Osteocyte (in vitro differentiated cells): ENCODE results near the gene PLA2G1B. TPM values are rescaled to one million over a fixed set of nuclear protein-coding genes. Genes with fewer than 3 reads are reported as not detected.

Source experiments
- DNase-seq: peaks from one replicate; pipeline ENCODE4 v3.0.0; 2021; ENCODE audit warnings: mixed read lengths; ENCODE audit not compliant: unreplicated experiment; ENCODE audit errors: extremely low spot score
- H3K27ac Mint-ChIP-seq: one replicate; pipeline ENCODE4 v1.8.0; 2021; ENCODE audit warnings: mild to moderate bottlenecking, mixed read lengths; ENCODE audit not compliant: unreplicated experiment
- H3K27me3 Mint-ChIP-seq: one replicate; pipeline ENCODE4 v1.8.0; 2021; ENCODE audit warnings: mixed read lengths; ENCODE audit not compliant: unreplicated experiment
- H3K36me3 Mint-ChIP-seq: one replicate; pipeline ENCODE4 v1.8.0; 2021; ENCODE audit warnings: mixed read lengths; ENCODE audit not compliant: unreplicated experiment
- H3K4me1 Mint-ChIP-seq: one replicate; pipeline ENCODE4 v1.8.0; 2021; ENCODE audit warnings: mixed read lengths; ENCODE audit not compliant: unreplicated experiment
- H3K4me3 Mint-ChIP-seq: one replicate; pipeline ENCODE4 v1.8.0; 2021; ENCODE audit warnings: mild to moderate bottlenecking, moderate library complexity, mixed read lengths; ENCODE audit not compliant: unreplicated experiment
- H3K9me3 Mint-ChIP-seq: one replicate; pipeline ENCODE4 v1.8.0; 2021; ENCODE audit warnings: mixed read lengths; ENCODE audit not compliant: unreplicated experiment
- CTCF ChIP-seq: fragments of 200-600 bp; sonication (generic); IDR thresholded peaks from 2 replicates; pipeline ENCODE4 v1.5.0; 2021; ENCODE audit warnings: antibody characterized with exemption, mild to moderate bottlenecking, moderate library complexity
- total RNA-seq: library from RNA; stranded (reverse); gene quantifications from 2 replicates; pipeline ENCODE4 v1.2.1, GENCODE V29; 2021

Gene PLA2G1B
- total RNA-seq, 1 donor from 2014 or later = 0.67 TPM

GRCh38 chr12:120353136-120353535 lies 25.6 kb upstream of the PLA2G1B start:
- Mint-ChIP-seq H3K36me3 (no peaks in the 10 kb centered on the region), H3K4me3 (no peak overlapping the region), H3K27me3 (no peaks in the 10 kb centered on the region), H3K4me1 (peaks cover 8% of the 10 kb centered on the region), H3K9me3 (no peaks in the 10 kb centered on the region), H3K27ac (no peak overlapping the region)
- TF ChIP-seq CTCF = no peak
- no peak for DNase-seq

GRCh38 chr12:120352117-120352516 lies 24.5 kb upstream of the PLA2G1B start:
- no peak for DNase-seq
- TF ChIP-seq CTCF = no peak
- Mint-ChIP-seq H3K27me3 (no peaks in the 10 kb centered on the region), H3K9me3 (no peaks in the 10 kb centered on the region), H3K4me3 (no peak overlapping the region), H3K27ac (no peak overlapping the region), H3K36me3 (no peaks in the 10 kb centered on the region), H3K4me1 (peaks cover 8% of the 10 kb centered on the region)

GRCh38 chr12:120350576-120351350 lies 23.2 kb upstream of the PLA2G1B start:
- DNase-seq = no peak
- no peaks in the 10 kb centered on the region for H3K4me1 Mint-ChIP-seq
- TF ChIP-seq CTCF = no peak
- no peaks in the 10 kb centered on the region for H3K27me3 Mint-ChIP-seq
- no peak overlapping the region for H3K27ac Mint-ChIP-seq
- no peak overlapping the region for H3K4me3 Mint-ChIP-seq
- no peaks in the 10 kb centered on the region for H3K9me3 Mint-ChIP-seq
- H3K36me3 Mint-ChIP-seq = no peaks in the 10 kb centered on the region

GRCh38 chr12:120347766-120348165 lies 20.2 kb upstream of the PLA2G1B start:
- Mint-ChIP-seq H3K9me3 (no peaks in the 10 kb centered on the region), H3K27me3 (no peaks in the 10 kb centered on the region), H3K27ac (no peak overlapping the region), H3K4me1 (no peaks in the 10 kb centered on the region), H3K4me3 (no peak overlapping the region), H3K36me3 (no peaks in the 10 kb centered on the region)
- no peak for DNase-seq
- no peak for TF ChIP-seq CTCF

GRCh38 chr12:120346681-120347080 lies 19.1 kb upstream of the PLA2G1B start:
- no peak for DNase-seq
- TF ChIP-seq CTCF = peak; percentile 7
- no peak overlapping the region for H3K4me3 Mint-ChIP-seq
- no peaks in the 10 kb centered on the region for H3K27me3 Mint-ChIP-seq
- no peak overlapping the region for H3K27ac Mint-ChIP-seq
- no peaks in the 10 kb centered on the region for H3K4me1 Mint-ChIP-seq
- no peaks in the 10 kb centered on the region for H3K36me3 Mint-ChIP-seq
- H3K9me3 Mint-ChIP-seq = no peaks in the 10 kb centered on the region
